Effector memory CD4-positive, alpha-beta T cell (primary cell): ENCODE measurements around the gene DUSP2.

ENCODE experiments used
- DNase-seq, 3 donors: peaks; one replicate each; pipeline ENCODE4 v3.0.0-alpha.2; 2020
- H3K27ac ChIP-seq: 2 replicates; pipeline ENCODE4 v1.7.0; 2013; ENCODE audit warnings: mild to moderate bottlenecking, low read length, moderate library complexity; ENCODE audit not compliant: insufficient read depth, poor library complexity, severe bottlenecking
- H3K27me3 ChIP-seq: replicated peaks from 2 replicates; pipeline ENCODE4 v1.7.0; 2013; ENCODE audit warnings: mild to moderate bottlenecking, low read length; ENCODE audit not compliant: insufficient read depth, control insufficient read depth, poor library complexity, severe bottlenecking
- H3K36me3 ChIP-seq: 2 replicates; pipeline ENCODE4 v1.7.0; 2013; ENCODE audit warnings: mild to moderate bottlenecking, low read length, moderate library complexity; ENCODE audit not compliant: control insufficient read depth, insufficient read depth
- H3K4me1 ChIP-seq: 2 replicates; pipeline ENCODE4 v1.7.0; 2013; ENCODE audit warnings: low read length, mild to moderate bottlenecking; ENCODE audit not compliant: control insufficient read depth, insufficient read depth, poor library complexity, severe bottlenecking
- H3K4me3 ChIP-seq: 2 replicates; pipeline ENCODE4 v1.7.0; 2013; ENCODE audit warnings: low read length, low read depth, mild to moderate bottlenecking; ENCODE audit not compliant: insufficient read depth, poor library complexity, severe bottlenecking
- H3K9me3 ChIP-seq: 2 replicates; pipeline ENCODE4 v1.7.0; 2013; ENCODE audit warnings: mild to moderate bottlenecking, low read length, moderate library complexity; ENCODE audit not compliant: control insufficient read depth

Gene DUSP2

DNA sequence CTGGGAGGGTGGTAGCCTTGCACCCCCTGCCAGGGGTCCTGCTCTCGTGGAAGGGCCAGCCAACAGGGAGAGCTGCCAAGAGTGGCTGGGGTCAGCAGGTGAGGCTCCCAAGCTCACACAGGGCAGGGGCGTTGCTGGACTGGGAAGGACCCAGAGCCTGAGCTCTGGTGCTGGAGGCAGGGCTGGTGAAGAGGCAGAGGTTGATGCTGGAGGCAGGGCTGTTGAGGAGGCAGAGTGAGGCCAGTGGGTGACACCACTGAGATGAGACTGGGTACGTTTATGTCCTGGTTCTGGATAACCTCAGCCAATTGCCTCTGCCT lies 35.9 kb downstream of the DUSP2 start:
- H3K9me3 ChIP-seq, result no peaks in the 10 kb centered on the region
- no peaks in the 10 kb centered on the region for H3K4me1 ChIP-seq
- H3K4me3 ChIP-seq, result no peak overlapping the region
- H3K27ac ChIP-seq, result no peak overlapping the region
- no peaks in the 10 kb centered on the region for H3K27me3 ChIP-seq
- DNase-seq, result no peak
- no peaks in the 10 kb centered on the region for H3K36me3 ChIP-seq

DNA sequence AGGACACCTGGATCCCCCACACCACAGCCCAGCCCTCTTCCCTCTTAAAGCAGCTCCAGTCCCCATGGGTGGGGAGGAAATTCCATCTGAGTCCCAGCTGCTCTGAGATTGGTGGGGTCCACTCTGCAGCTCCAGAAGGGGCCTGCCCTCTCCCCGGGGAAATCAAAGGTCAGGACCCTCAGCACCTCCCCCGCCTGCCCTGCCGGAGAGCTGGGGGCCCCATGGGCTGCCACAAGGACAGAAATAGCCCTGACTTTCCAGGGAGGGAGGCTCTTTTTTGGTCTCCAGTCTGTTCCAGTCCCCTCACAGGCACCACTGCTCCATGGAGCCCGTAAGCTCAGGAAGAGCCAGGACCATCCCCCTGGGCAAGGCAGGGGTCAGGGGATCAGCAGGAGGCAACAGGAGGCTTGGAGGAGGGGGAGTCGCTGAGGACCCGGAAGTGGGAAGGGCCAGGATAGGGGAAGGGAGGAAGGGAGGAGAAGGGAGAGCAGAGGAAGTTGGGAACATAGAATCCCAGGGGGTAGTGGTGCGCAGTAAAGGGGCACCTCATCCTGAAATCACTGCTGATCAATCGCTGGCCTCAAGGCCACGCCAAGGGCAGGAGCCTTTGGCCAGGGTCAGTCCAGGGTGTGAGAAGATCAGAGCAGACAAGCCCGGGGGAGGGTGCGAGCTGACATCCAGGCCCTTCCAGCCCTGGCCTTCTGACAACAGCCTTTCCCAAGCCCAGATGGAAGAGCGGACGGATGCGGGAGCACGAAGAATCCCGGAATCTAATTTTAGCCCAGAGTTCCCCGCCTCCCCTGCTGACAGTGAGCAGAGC lies 36.5 kb downstream of the DUSP2 start:
- Histone ChIP-seq H3K4me1 (no peaks in the 10 kb centered on the region), H3K27me3 (no peaks in the 10 kb centered on the region), H3K9me3 (no peaks in the 10 kb centered on the region), H3K36me3 (no peaks in the 10 kb centered on the region), H3K4me3 (no peak overlapping the region), H3K27ac (no peak overlapping the region)
- DNase-seq, result no peak

DNA sequence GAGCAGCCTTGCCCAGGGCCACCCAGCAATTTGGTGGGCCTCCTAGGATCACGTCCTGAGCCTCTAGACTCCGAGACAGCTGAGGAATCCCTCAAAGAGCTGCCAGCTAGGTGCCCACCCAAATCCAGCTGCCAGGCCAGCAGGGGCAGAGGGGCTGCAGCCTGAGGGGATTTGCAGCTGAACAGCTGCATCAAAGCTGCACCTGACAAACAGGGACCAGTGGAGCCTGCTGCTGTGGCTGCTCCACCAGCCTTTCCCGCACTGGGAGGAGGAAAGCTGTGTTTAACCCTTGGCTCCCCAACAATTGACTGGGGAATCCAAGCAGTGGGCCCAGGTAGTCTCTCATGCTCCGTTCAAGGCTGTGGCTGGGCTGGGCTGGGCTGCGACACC lies 37.1 kb downstream of the DUSP2 start:
- Histone ChIP-seq H3K4me1 (no peaks in the 10 kb centered on the region), H3K4me3 (no peak overlapping the region), H3K36me3 (no peaks in the 10 kb centered on the region), H3K9me3 (no peaks in the 10 kb centered on the region), H3K27ac (no peak overlapping the region), H3K27me3 (no peaks in the 10 kb centered on the region)
- DNase-seq, result no peak

DNA sequence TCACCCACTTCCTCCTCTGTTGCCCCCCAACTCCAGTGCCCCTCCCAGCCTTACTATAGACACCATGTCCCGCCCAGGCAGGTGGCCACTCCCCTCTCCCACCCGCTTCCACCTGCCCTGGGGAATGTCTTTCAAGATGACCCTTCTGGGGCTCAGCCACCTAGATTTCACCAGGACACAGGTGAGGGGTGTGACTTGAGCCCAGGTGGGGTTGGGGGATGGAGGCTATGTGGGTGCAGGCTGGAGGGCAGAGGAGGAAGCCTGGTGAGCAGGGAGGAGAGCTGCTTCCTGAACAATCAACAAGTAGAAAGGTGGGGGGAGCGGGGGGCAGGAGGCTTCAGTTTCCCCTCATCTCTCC lies 37.6 kb downstream of the DUSP2 start:
- H3K4me3 ChIP-seq, result no peak overlapping the region
- no peak overlapping the region for H3K27ac ChIP-seq
- H3K9me3 ChIP-seq, result no peaks in the 10 kb centered on the region
- H3K36me3 ChIP-seq, result no peaks in the 10 kb centered on the region
- no peak for DNase-seq
- H3K27me3 ChIP-seq, result no peaks in the 10 kb centered on the region
- no peaks in the 10 kb centered on the region for H3K4me1 ChIP-seq

DNA sequence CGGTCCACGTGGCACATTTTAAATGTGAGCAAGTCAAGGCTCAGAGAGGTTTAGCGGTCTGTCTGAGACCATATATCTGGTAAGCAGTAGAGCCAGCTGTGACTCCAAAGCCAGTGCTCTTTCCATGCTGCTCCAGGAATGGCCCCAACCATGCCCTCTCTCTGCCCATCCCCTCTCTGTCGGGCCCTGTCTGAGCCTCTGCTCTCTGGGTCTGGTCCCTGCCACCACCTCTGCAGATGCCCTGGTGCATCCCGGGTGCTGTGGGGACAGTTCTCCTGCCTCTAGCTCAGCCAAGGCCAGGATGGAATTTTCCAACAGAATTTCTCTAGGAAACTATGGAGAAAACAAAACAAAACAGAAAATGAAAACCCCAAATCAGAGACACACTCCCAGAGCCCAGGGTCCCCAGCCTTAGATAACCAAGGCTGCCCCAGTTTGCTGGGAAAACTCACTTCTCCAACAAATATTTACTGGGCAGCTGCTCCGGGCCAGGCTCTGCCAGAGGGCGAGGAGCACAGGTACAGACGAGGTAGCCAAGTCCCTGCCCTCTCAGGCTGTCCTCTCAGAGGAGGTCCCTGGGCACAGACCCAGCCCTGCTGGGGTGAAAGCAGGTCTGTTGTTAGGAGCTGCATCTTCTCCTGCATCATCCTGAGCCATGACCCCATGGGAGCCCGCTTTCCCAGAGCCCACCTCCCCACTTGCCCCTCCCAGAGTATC lies 38.1 kb downstream of the DUSP2 start:
- no peaks in the 10 kb centered on the region for H3K36me3 ChIP-seq
- no peak for DNase-seq
- H3K9me3 ChIP-seq, result no peaks in the 10 kb centered on the region
- H3K4me3 ChIP-seq, result no peak overlapping the region
- H3K27me3 ChIP-seq, result no peaks in the 10 kb centered on the region
- H3K27ac ChIP-seq, result no peak overlapping the region
- H3K4me1 ChIP-seq, result no peaks in the 10 kb centered on the region

DNA sequence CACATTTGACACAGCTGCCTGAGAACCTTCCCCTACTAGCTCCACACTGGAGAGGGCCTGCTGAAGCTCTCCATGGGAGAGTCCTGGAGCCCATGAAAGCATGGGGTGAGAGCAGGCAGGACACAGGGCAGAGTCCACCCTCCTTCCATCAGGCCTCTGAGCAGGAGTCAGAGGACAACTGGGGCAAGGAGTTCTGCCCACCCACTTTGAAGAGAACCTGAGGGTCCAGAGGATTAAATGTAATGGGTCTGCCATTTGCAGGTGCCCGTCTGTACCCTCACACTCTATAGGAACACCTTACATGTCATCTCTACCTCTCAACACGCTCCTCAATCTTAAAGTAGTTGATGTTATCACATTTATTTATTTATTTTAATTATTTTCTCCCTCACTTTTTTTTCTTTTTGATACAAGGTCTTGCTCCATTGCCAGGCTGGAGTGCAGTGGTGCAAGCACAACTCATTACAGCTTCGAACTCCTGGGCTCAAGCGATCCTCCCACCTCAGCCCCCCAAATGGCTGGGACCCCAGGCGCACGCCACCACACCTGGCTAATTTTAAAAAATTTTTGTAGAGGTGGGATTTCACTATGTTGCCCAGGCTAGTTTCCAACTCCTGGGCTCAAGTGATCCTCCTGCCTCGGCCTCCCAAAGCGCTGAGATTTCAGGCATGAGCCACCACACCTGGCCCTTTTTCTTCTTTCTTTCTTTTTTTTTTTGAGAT lies 39.1 kb downstream of the DUSP2 start:
- Histone ChIP-seq H3K36me3 (no peaks in the 10 kb centered on the region), H3K27ac (no peak overlapping the region), H3K27me3 (no peaks in the 10 kb centered on the region), H3K4me3 (no peak overlapping the region), H3K4me1 (no peaks in the 10 kb centered on the region), H3K9me3 (no peaks in the 10 kb centered on the region)
- no peak for DNase-seq

DNA sequence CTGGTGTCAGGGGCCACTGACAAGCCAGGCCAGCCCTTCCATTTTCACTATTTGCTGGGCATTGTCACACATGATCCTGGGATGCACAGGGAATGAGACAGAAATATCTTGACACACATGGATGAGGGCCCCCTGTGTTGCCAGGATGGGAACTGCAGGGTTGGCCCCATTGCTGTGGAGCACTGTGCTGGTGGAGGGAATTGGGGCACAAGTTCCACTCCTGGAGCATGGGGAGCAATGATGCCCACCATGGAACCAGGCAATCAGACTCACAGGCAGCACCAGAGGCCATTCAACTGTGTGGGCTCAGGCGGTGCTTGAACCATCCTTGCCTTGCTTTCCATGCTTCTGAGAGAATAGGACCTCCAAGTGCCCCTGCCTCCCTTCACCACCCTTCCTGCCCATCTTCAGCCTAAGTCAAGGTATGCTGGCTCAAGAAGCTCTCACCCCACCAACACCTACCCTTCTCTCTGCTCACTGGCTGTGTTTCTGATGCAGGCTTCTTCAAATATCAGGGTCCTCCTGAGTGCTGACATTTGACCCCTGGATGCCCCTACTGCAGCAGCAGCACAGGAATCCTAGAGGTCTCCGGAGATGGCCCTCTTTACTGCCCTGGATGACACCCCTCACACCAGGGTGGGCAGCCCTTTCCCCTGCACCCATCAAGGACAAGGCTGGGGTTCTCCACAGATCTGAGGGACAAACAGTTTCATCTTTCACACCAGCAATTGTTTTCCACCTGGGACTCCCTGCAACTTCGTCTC lies 39.9 kb downstream of the DUSP2 start:
- H3K9me3 ChIP-seq, result no peaks in the 10 kb centered on the region
- no peak overlapping the region for H3K4me3 ChIP-seq
- H3K27me3 ChIP-seq, result no peaks in the 10 kb centered on the region
- no peak for DNase-seq
- no peaks in the 10 kb centered on the region for H3K4me1 ChIP-seq
- H3K36me3 ChIP-seq, result no peaks in the 10 kb centered on the region
- no peak overlapping the region for H3K27ac ChIP-seq

DNA sequence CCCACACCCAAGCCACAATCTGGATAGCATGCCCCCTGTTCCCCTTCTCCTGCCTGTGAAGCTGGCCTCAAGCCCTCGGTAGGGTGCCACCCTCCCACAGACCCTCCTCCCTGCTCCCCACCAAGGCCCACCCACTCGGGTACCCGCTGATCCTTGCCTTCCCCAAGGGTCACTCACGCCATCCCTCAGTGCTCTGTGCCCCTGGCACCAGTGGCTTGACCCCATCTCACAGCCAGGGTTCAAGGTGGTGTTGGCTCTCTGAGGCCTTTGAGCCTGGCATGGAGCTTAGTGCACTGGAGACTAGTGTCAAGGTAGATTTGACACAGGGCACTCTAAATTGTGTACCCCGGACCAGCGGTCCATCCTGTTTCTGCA lies 40.8 kb downstream of the DUSP2 start:
- Histone ChIP-seq H3K27ac (no peak overlapping the region), H3K4me3 (no peak overlapping the region), H3K4me1 (no peaks in the 10 kb centered on the region), H3K27me3 (no peaks in the 10 kb centered on the region), H3K9me3 (no peaks in the 10 kb centered on the region), H3K36me3 (no peaks in the 10 kb centered on the region)
- no peak for DNase-seq

DNA sequence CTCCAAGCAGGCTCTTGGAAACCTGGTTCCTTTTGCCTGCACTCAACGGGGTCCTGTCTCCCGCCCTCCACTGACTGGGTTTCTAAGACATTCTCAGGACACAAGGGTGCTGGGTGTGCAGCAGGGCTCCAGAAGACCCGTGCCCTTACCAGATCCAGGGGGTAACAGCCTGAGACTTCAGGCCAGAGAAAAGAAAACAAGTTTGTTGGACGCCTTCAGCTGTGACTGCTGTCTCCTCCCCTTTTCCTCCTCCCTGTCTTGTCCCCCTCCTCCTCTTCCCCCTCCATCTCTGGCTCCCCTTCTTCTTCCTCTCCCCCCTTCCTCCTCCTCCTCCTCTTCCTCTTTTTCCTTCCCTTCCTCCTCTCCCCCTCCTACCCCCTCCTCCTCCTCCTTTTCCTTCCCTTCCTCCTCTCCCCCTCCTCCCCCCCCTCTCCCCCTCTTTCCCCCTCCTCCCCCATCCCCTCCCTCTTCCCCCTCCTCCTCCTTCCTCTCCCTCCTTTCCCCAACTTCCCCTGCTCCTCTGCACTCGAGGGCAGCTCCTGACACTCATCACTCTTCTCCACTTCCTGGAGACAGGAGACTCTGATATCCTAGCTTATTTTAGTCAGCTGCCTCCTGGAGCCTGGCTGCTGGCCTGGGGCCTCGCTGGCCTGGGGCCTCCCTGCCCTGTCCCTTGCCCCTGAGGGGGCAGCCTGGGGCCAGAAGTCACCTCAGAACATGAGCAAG lies 41.3 kb downstream of the DUSP2 start:
- H3K36me3 ChIP-seq, result no peaks in the 10 kb centered on the region
- no peak overlapping the region for H3K27ac ChIP-seq
- no peak overlapping the region for H3K4me3 ChIP-seq
- H3K9me3 ChIP-seq, result no peaks in the 10 kb centered on the region
- no peaks in the 10 kb centered on the region for H3K27me3 ChIP-seq
- no peak for DNase-seq
- H3K4me1 ChIP-seq, result no peaks in the 10 kb centered on the region
